Measurements from ENCODE around the gene CXorf51B. TPM values are rescaled to one million over a fixed set of nuclear protein-coding genes. Genes with fewer than 3 reads are reported as not detected.
"Not testable (repeated sequence)": the region's sequence is repeated elsewhere in the genome, so short reads cannot be mapped to it uniquely, and the experiment has no call there.

Gene CXorf51B
- total RNA-seq (not detected), polyA plus RNA-seq (not detected)
- long read RNA-seq, donor 1, result 0 reads
- long read RNA-seq, donor 2, result 0 reads

GRCh38 chrX:146809471-146809870 lies at the start of gene CXorf51B:
Gene CXorf51B (plus strand): TSS chrX:146809771. CDS start chrX:146809792, 21 bp downstream.
- intact Hi-C loops (cut with DNase I); H3K36me3 ChIP-seq (ENCODE audit: insufficient read depth in 1 of 2, low read depth in 1 of 2); H3K27me3 ChIP-seq (ENCODE audit: insufficient read depth in 3 of 3, low read length in 2 of 3); ATAC-seq; DNase-seq; H3K27ac ChIP-seq; H3K9me3 ChIP-seq; H3K4me3 ChIP-seq; H3K4me1 ChIP-seq: not testable (repeated sequence)
- no CpG with 5 or more reads among the region's 3 CpGs for WGBS, 3 donors

GRCh38 chrX:146814644-146815043 lies 5.1 kb downstream of the CXorf51B start, which contains the start of gene CXorf51A:
Gene CXorf51A (minus strand): TSS chrX:146814744. CDS start chrX:146814723, 21 bp downstream.
- ATAC-seq; intact Hi-C loops (cut with DNase I); H3K9me3 ChIP-seq; H3K4me3 ChIP-seq; H3K27me3 ChIP-seq (ENCODE audit: insufficient read depth in 3 of 3, low read length in 2 of 3); H3K36me3 ChIP-seq (ENCODE audit: insufficient read depth in 1 of 2, low read depth in 1 of 2); DNase-seq; H3K27ac ChIP-seq; H3K4me1 ChIP-seq: not testable (repeated sequence)
- WGBS, 3 donors, result no CpG with 5 or more reads among the region's 3 CpGs

GRCh38 chrX:146831994-146832393 lies 22.4 kb downstream of the CXorf51B start:
- DNase-seq, result no peak
- no peak for ATAC-seq
- H3K9me3 ChIP-seq, result no peaks in the 10 kb centered on the region
- TF ChIP-seq, protein P1, sequence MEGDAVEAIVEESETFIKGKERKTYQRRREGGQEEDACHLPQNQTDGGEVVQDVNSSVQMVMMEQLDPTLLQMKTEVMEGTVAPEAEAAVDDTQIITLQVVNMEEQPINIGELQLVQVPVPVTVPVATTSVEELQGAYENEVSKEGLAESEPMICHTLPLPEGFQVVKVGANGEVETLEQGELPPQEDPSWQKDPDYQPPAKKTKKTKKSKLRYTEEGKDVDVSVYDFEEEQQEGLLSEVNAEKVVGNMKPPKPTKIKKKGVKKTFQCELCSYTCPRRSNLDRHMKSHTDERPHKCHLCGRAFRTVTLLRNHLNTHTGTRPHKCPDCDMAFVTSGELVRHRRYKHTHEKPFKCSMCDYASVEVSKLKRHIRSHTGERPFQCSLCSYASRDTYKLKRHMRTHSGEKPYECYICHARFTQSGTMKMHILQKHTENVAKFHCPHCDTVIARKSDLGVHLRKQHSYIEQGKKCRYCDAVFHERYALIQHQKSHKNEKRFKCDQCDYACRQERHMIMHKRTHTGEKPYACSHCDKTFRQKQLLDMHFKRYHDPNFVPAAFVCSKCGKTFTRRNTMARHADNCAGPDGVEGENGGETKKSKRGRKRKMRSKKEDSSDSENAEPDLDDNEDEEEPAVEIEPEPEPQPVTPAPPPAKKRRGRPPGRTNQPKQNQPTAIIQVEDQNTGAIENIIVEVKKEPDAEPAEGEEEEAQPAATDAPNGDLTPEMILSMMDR (IDR thresholded peaks at IDR 0.05), result no peak
- intact Hi-C loops (cut with DNase I), result no loop called here
- no peak overlapping the region for H3K4me3 ChIP-seq
- H3K36me3 ChIP-seq (ENCODE audit: insufficient read depth in 1 of 2, low read depth in 1 of 2), result no peaks in the 10 kb centered on the region
- H3K27me3 ChIP-seq (ENCODE audit: insufficient read depth in 3 of 3, low read length in 2 of 3), result no peaks in the 10 kb centered on the region
- 77 to 86% (median 85%) methylated on average over 4 of the region's 4 CpGs for WGBS, 3 donors
- H3K27ac ChIP-seq, result no peak overlapping the region
- no peaks in the 10 kb centered on the region for H3K4me1 ChIP-seq

DNA sequence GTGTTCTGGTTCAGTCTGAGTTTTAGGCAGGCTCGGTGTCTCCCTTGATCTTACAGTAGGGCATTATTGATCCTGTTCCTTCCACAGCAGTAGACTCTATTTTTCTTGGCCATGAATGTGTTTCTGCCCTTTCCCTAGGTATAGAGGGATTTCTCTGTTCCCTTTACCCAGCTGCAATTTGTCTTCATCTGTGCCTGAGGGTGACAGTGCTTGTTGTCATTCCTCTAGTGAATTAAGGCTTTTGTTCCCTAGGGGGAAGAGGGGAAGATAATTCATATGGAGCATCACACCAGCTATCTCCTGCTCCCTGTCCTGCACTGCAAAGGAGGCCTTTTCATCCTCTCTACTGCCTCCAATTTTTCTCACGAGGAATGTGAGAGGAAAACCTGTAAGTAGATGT lies 44.7 kb downstream of the CXorf51B start:
- TF ChIP-seq, protein P1 (IDR thresholded peaks at IDR 0.05), result no peak
- Histone ChIP-seq H3K9me3 (no peaks in the 10 kb centered on the region), H3K36me3 (ENCODE audit: insufficient read depth in 1 of 2, low read depth in 1 of 2) (no peaks in the 10 kb centered on the region), H3K27ac (no peak overlapping the region), H3K4me1 (no peaks in the 10 kb centered on the region), H3K4me3 (no peak overlapping the region), H3K27me3 (ENCODE audit: insufficient read depth in 3 of 3, low read length in 2 of 3) (no peaks in the 10 kb centered on the region)
- DNase-seq (no peak), ATAC-seq (no peak)
- intact Hi-C loops (cut with DNase I), result loop anchor here in 1 of 2 donors (5.0 kb wide), 1 partner anchor 143 kb away; no protein-coding TSS in a partner anchor
- WGBS, 3 donors, result 36 to 51% (median 47%) methylated on average over 2 of the region's 2 CpGs

Other genes with a start within 250 kb of the CXorf51B start
- not detected for gene CXorf51A, start 5.0 kb downstream of the CXorf51B start, total RNA-seq
- gene CXorf51A, start 5.0 kb downstream of the CXorf51B start, polyA plus RNA-seq, result not detected

Data from psoas muscle (tissue), 8 donors.